ENCODE results near the gene CST11. TPM values are rescaled to one million over a fixed set of nuclear protein-coding genes. Genes with fewer than 3 reads are reported as not detected.

CST11 gene
- total RNA-seq, 1 donor from 2014 or later = not detected

- Histone ChIP-seq H3K36me3 (no peaks in the 10 kb centered on the region), H3K9me3 (no peaks in the 10 kb centered on the region), H3K4me1 (no peaks in the 10 kb centered on the region), H3K27ac (no peak overlapping the region), H3K4me3 (no peak overlapping the region), H3K27me3 (no peaks in the 10 kb centered on the region)
- intact Hi-C loops (cut with DNase I) = loop anchor here (10.0 kb wide), 1 partner anchor 263 kb away; no protein-coding TSS in a partner anchor
- DNase-seq (ENCODE audit: low spot score in 2 of 2) = no peak
- TF ChIP-seq CTCF (IDR thresholded peaks at IDR 0.05) = no peak
Measured at GRCh38 chr20:23451956-23452487, 654 bp downstream of the CST11 start.

- Histone ChIP-seq H3K4me3 (no peak overlapping the region), H3K36me3 (no peaks in the 10 kb centered on the region), H3K4me1 (no peaks in the 10 kb centered on the region), H3K9me3 (no peaks in the 10 kb centered on the region), H3K27me3 (no peaks in the 10 kb centered on the region), H3K27ac (no peak overlapping the region)
- intact Hi-C loops (cut with DNase I) = loop anchor here (10.0 kb wide), 1 partner anchor 264 kb away; no protein-coding TSS in a partner anchor
- no peak for TF ChIP-seq CTCF (IDR thresholded peaks at IDR 0.05)
- DNase-seq (ENCODE audit: low spot score in 2 of 2) = no peak
Measured at GRCh38 chr20:23450877-23451276, 1.8 kb downstream of the CST11 start.

- no peak for DNase-seq (ENCODE audit: low spot score in 2 of 2)
- Histone ChIP-seq H3K27ac (no peak overlapping the region), H3K9me3 (no peaks in the 10 kb centered on the region), H3K36me3 (no peaks in the 10 kb centered on the region), H3K4me3 (no peak overlapping the region), H3K4me1 (no peaks in the 10 kb centered on the region), H3K27me3 (no peaks in the 10 kb centered on the region)
- intact Hi-C loops (cut with DNase I) = no loop called here
- no peak for TF ChIP-seq CTCF (IDR thresholded peaks at IDR 0.05)
Measured at GRCh38 chr20:23449421-23449820, 3.3 kb downstream of the CST11 start.

- no peaks in the 10 kb centered on the region for H3K4me1 ChIP-seq
- H3K9me3 ChIP-seq = no peaks in the 10 kb centered on the region
- no peak for DNase-seq (ENCODE audit: low spot score in 2 of 2)
- intact Hi-C loops (cut with DNase I) = no loop called here
- no peaks in the 10 kb centered on the region for H3K36me3 ChIP-seq
- H3K27me3 ChIP-seq = no peaks in the 10 kb centered on the region
- no peak for TF ChIP-seq CTCF (IDR thresholded peaks at IDR 0.05)
- no peak overlapping the region for H3K4me3 ChIP-seq
- H3K27ac ChIP-seq = no peak overlapping the region
Measured at GRCh38 chr20:23448167-23448566, 4.5 kb downstream of the CST11 start.

GRCh38 chr20:23446505-23446904 lies 6.2 kb downstream of the CST11 start:
- peak in 2 of 3 experiments; percentile 8 to 34 for TF ChIP-seq CTCF (IDR thresholded peaks at IDR 0.05)
- H3K4me3 ChIP-seq = no peak overlapping the region
- H3K27me3 ChIP-seq = no peaks in the 10 kb centered on the region
- no peak for DNase-seq (ENCODE audit: low spot score in 2 of 2)
- intact Hi-C loops (cut with DNase I) = no loop called here
- no peak overlapping the region for H3K27ac ChIP-seq
- H3K36me3 ChIP-seq = no peaks in the 10 kb centered on the region
- no peaks in the 10 kb centered on the region for H3K4me1 ChIP-seq
- no peaks in the 10 kb centered on the region for H3K9me3 ChIP-seq

Measured in ascending aorta (tissue), 2 donors.